ENCODE data around the gene NFATC1.

GRCh38 chr18:79367989-79368388 lies 27.7 kb upstream of the NFATC1 start:
- TF ChIP-seq, protein P1, sequence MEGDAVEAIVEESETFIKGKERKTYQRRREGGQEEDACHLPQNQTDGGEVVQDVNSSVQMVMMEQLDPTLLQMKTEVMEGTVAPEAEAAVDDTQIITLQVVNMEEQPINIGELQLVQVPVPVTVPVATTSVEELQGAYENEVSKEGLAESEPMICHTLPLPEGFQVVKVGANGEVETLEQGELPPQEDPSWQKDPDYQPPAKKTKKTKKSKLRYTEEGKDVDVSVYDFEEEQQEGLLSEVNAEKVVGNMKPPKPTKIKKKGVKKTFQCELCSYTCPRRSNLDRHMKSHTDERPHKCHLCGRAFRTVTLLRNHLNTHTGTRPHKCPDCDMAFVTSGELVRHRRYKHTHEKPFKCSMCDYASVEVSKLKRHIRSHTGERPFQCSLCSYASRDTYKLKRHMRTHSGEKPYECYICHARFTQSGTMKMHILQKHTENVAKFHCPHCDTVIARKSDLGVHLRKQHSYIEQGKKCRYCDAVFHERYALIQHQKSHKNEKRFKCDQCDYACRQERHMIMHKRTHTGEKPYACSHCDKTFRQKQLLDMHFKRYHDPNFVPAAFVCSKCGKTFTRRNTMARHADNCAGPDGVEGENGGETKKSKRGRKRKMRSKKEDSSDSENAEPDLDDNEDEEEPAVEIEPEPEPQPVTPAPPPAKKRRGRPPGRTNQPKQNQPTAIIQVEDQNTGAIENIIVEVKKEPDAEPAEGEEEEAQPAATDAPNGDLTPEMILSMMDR (IDR thresholded peaks at IDR 0.05; ENCODE audit: low read length) = no peak
- no peak for TF ChIP-seq EZH2 (IDR thresholded peaks at IDR 0.05; ENCODE audit: borderline replicate concordance, low read length)
